IMR-90 (cell line): ENCODE data around the gene WDR81.
"Not testable (repeated sequence)": the region's sequence is repeated elsewhere in the genome, so short reads cannot be mapped to it uniquely, and the experiment has no call there.

Experiments used
- CEBPB ChIP-seq: IDR thresholded peaks from 2 replicates; pipeline ENCODE4 v1.6.1; 2012; ENCODE audit warnings: low read depth, low read length, improper control_type of control experiment
- CTCF ChIP-seq: conservative IDR thresholded peaks from 2 replicates; pipeline ENCODE4 v1.5.1; 2012; ENCODE audit warnings: mild to moderate bottlenecking, low read depth, low read length, improper control_type of control experiment
- MAZ ChIP-seq: IDR thresholded peaks from 2 replicates; pipeline ENCODE4 v1.6.1; 2012; ENCODE audit warnings: low read depth, mild to moderate bottlenecking, low read length, improper control_type of control experiment, moderate library complexity, borderline replicate concordance
- NFE2L2 ChIP-seq: fragments of 150-350 bp; IDR thresholded peaks from 2 replicates; pipeline ENCODE4 v1.6.1; 2016; ENCODE audit warnings: low read depth, mild to moderate bottlenecking, low read length
- POLR2A ChIP-seq: IDR thresholded peaks from 2 replicates; pipeline ENCODE4 v1.6.1; 2012; ENCODE audit warnings: mild to moderate bottlenecking, low read depth, low read length
- RAD21 ChIP-seq: IDR thresholded peaks from 2 replicates; pipeline ENCODE4 v1.6.1; 2012; ENCODE audit warnings: low read length, improper control_type of control experiment
- RFX5 ChIP-seq: IDR thresholded peaks from 2 replicates; pipeline ENCODE4 v1.8.0; 2012; ENCODE audit warnings: low read depth, mild to moderate bottlenecking, low read length, moderate library complexity

GRCh38 chr17:1699891-1700290, 24.6 kb upstream of the WDR81 start:
- TF ChIP-seq POLR2A, RFX5, CTCF, RAD21, CEBPB, NFE2L2, MAZ: not testable (repeated sequence)
